ENCODE measurements around the gene RAB12.

RAB12 gene

DNA sequence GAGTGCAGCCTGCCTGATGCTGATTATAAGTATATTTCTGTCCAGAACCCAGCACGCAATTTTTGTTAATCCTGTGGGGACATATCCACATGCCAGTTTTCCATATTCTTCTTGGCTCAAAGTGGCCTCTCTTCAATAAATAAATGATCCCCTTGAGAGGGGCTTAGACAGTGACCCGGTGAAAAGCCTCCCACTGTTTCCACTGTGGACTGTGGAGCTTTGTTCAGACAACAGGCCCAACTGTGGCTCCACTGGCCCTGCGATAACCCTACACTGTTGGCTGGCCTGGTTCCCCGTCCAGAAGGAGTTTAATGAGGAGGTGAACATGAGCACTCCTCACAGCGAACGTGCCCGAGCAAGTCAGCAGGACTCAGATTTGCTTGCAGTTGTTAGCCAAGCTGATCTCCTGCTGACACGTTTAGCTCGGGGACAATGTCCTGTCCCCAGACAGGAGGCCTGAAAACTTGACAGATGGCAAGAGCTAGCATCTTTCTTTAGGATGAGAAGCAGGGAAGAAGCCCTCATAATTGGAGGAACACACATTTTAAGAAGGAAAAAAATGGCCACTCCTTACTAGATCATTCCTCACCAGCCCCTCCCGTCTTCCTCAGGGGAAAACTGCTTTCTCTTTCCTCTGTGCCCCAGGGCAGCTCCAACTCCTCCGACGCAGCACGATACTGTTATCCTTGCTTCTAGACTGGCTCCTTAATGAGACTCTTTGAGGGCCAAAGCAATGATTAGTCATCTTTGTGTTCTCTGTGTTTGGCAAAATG is 76.1 kb downstream of the RAB12 start:
- DNase-seq (ENCODE audit: low read depth) = no peak

- DNase-seq (ENCODE audit: low read depth) = no peak
Observed at GRCh38 chr18:8685914-8686216, 76.6 kb downstream of the RAB12 start.

DNA sequence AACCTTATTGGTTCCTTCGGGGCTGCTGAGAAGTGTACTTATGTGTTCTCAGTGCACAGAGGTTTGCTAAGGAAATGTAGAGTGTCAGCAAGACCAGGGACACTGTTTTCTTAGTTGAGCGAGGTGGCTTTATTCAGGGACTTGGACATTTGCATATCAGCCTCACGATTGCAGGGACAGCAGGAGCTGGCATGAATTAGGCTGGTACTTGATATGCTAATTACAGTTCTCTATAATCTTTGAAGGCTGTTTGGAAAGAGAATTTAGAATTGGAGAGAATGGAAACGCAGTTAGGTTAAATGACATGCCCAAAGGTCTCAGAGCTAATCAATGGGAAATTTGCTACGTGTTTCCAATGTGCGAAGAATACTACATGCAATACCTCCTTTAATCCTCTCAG is 77.4 kb downstream of the RAB12 start:
- DNase-seq (ENCODE audit: low read depth) = no peak

DNA sequence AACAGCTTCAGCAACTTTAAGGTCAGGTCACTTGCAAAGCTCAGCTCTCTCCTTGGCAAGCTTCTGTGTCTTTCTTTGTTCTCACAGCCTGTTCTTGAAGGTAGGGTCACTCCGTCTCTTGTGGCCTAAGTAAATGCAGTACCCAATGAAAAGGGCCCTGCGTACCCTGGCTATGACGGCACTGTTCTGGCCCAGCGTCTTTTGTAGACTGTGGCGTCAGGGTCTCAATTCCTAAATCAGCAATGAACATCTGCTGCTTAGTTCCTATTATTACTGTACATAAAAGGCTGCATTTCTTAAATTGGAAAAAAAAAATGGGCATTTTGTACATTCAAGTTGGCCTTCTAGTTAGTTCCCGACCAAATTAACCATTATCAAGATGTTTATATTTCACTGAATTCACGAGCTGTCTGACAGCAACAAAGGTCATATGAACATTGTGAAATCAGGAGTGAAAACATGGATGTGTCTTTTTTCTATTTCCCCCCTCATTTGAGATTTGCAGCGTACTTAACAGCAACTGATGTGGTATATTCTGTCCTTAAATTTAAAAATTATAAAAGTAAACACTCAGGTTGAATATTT is 79.1 kb downstream of the RAB12 start:
- no peak for DNase-seq (ENCODE audit: low read depth)

DNA sequence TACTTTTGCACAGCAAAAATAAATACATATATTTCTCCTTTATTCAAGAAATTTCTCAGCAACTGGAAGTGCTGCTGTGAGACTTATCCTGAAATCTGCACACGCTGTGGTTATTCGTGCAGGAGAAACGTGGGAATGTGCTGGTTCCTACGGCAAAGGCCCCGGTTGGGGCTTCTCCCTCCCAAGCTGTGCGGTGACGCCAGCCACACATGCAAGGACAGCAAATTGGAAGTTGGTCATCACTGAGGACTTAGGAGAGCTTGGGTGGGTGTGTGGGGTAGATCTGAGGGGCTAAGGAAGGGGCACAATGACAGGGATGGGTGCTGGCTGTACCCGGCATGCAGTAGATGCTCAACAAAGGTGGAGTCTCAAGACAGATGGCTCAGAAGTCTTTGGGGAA is 79.6 kb downstream of the RAB12 start:
- no peak for DNase-seq (ENCODE audit: low read depth)
